Nephron (organoid): Measurements from ENCODE around the gene B9D2.
A peak's percentile ranks its signal among the peaks of the same experiment; 100 is the strongest.

Experiments
- H3K27ac Mint-ChIP-seq, 3 experiments: 2 replicates each; pipeline ENCODE4 v1.8.0; 2020; ENCODE audit warnings: mixed read lengths in 3 of 3, mild to moderate bottlenecking in 2 of 3, moderate library complexity in 1 of 3
- H3K27me3 Mint-ChIP-seq: 2 replicates; pipeline ENCODE4 v1.8.0; 2021; ENCODE audit warnings: low read depth, mild to moderate bottlenecking, moderate library complexity, mixed read lengths
- H3K36me3 Mint-ChIP-seq: 2 replicates; pipeline ENCODE4 v1.8.0; 2020; ENCODE audit warnings: low read depth, mixed read lengths
- H3K4me1 Mint-ChIP-seq: 2 replicates; pipeline ENCODE4 v1.8.0; 2020; ENCODE audit warnings: mixed read lengths
- H3K4me3 Mint-ChIP-seq, 3 experiments: 2 replicates each; pipeline ENCODE4 v1.8.0; 2020; ENCODE audit warnings: mild to moderate bottlenecking in 3 of 3, mixed read lengths in 3 of 3, moderate library complexity in 2 of 3
- H3K9me3 Mint-ChIP-seq: 2 replicates; pipeline ENCODE4 v1.8.0; 2020; ENCODE audit warnings: mixed read lengths
- TF ChIP-seq, protein P1 (sequence below), 3 experiments: fragments of 200-600 bp; sonication (generic); IDR thresholded peaks; one replicate each; pipeline ENCODE4 v1.5.0; 2021; ENCODE audit warnings: antibody characterized with exemption in 3 of 3; ENCODE audit not compliant: unreplicated experiment in 3 of 3

Gene B9D2

DNA sequence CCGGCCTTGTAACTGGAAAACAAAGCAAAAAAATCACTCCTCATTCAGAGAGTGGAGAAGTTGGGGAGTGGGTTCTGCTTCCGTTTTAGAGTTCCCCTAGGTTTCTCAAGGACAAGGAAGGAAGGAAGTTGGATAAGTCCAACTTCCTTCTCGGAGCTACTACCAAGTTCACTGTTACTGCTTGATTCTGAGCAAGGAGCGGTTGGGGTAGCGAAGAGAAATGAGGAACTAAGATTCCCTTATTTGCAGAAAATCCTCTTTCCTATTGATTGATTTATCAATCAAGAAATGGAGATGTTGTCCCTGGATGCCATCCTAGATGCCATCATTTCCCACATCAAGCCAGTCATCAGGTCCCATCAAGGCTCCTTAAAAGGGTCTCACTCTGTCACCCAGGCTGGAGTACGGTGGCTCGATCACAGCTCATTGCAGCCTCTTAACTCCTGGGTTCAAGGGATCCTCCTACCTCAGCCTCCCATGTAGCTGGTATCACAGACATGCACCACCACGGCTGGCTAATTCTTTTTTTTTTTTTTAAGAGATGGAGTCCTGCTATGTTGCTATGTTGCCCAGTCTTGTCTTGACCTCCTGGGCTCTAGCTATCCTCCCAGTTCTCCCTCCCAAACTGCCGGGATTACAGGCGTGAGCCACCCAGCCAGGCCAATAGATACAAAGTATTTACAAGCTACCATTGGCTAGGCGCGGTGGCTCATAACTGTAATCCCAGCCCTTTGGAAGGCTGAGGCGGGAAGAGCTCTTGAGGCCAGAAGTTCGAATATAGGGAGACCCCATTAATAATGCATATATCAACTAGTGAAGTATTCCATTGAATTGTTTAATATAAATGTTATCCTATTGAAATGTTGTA lies 809 bp upstream of the B9D2 start:
- Mint-ChIP-seq H3K27ac (peak overlapping the region; percentile 98 to 100 (median 99)), H3K36me3 (no peaks in the 10 kb centered on the region), H3K9me3 (no peaks in the 10 kb centered on the region), H3K4me1 (peaks cover 9% of the 10 kb centered on the region), H3K4me3 (peak overlapping the region; percentile 89 to 98 (median 94)), H3K27me3 (no peaks in the 10 kb centered on the region)
- TF ChIP-seq, protein P1, sequence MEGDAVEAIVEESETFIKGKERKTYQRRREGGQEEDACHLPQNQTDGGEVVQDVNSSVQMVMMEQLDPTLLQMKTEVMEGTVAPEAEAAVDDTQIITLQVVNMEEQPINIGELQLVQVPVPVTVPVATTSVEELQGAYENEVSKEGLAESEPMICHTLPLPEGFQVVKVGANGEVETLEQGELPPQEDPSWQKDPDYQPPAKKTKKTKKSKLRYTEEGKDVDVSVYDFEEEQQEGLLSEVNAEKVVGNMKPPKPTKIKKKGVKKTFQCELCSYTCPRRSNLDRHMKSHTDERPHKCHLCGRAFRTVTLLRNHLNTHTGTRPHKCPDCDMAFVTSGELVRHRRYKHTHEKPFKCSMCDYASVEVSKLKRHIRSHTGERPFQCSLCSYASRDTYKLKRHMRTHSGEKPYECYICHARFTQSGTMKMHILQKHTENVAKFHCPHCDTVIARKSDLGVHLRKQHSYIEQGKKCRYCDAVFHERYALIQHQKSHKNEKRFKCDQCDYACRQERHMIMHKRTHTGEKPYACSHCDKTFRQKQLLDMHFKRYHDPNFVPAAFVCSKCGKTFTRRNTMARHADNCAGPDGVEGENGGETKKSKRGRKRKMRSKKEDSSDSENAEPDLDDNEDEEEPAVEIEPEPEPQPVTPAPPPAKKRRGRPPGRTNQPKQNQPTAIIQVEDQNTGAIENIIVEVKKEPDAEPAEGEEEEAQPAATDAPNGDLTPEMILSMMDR (IDR thresholded peaks at IDR 0.05; ENCODE audit: unreplicated experiment in 3 of 3), result no peak

DNA sequence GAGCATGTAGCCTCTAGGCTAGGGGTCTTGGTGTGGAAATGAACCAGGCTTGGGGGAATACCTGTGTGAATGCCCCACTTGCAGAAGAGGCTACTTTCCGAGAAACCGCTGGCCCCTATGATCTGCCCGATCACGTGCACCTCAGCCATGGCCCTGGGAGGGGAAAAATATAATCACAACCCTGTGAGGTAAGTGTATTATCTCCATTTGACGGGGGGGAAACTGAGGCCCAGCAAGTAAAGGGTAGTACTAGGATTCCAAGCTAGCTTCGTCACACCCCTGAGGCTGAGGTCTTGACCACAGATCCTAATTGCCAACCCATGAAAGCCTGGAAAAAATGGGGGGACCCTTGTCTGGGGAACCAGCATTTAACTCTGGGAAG lies 587 bp downstream of the B9D2 start:
- no peaks in the 10 kb centered on the region for H3K9me3 Mint-ChIP-seq
- H3K4me3 Mint-ChIP-seq, result peak overlapping the region; percentile 89 to 98 (median 94)
- peaks cover 9% of the 10 kb centered on the region for H3K4me1 Mint-ChIP-seq
- no peaks in the 10 kb centered on the region for H3K36me3 Mint-ChIP-seq
- TF ChIP-seq, protein P1 (IDR thresholded peaks at IDR 0.05; ENCODE audit: unreplicated experiment in 3 of 3), result no peak
- H3K27ac Mint-ChIP-seq, result peak overlapping the region; percentile 98 to 100 (median 99)
- no peaks in the 10 kb centered on the region for H3K27me3 Mint-ChIP-seq

DNA sequence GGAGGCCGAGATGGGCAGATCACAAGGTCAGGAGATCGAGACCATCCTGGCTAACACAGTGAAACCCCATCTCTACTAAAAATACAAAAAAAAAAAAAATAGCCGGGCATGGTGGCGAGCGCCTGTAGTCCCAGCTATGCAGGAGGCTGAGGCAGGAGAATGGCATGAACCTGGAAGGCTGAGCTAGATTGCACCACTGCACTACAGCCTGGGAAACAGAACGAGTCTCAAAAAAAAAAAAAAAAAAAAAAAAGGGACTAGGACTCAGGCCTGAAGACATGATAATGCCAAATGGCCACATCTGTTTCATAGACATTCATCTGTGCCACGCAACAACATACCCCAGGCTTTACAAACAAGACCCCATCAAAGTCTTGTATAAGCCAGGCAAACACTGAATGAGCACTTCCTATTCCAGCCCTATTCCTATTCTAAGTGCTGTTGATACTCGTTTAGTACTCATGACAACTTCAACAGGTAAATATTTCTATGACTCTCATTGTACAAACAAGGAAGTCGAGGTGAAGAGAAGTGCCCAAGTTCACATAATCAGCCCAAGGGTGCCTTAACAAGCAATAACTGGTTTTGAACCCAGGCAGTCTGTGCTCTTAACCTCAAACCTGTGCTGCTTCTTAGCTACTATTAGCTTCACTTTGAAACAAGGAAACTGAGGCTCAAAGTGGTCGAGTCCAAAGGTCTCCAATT lies 1.7 kb downstream of the B9D2 start:
- H3K9me3 Mint-ChIP-seq, result no peaks in the 10 kb centered on the region
- TF ChIP-seq, protein P1 (IDR thresholded peaks at IDR 0.05; ENCODE audit: unreplicated experiment in 3 of 3), result no peak
- H3K4me3 Mint-ChIP-seq, result peak overlapping the region; percentile 40 to 98 (median 94)
- H3K27me3 Mint-ChIP-seq, result no peaks in the 10 kb centered on the region
- H3K4me1 Mint-ChIP-seq, result peaks cover 9% of the 10 kb centered on the region
- no peaks in the 10 kb centered on the region for H3K36me3 Mint-ChIP-seq
- H3K27ac Mint-ChIP-seq, result peak overlapping the region in 1 of 3 experiments; percentile 41

DNA sequence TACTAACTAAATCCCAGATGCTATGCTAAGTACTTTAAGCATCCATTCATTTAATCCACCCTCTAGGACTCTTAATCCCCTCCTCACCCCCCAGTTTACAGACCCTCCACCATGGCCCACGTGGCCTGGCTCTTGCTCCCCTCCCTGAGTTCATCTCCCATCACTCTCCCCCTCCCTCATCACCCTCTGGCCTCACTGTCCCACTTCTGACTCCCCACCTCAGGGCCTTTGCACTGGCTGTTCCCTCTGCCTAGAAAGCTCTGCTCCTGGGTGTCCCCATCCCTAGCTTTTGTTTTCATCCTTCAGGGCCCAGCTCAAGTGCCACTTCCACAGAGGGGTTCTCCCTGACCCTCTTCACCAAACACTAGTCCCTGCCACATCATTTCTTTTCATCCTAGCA lies 4.2 kb downstream of the B9D2 start:
- no peak overlapping the region for H3K4me3 Mint-ChIP-seq
- TF ChIP-seq, protein P1 (IDR thresholded peaks at IDR 0.05; ENCODE audit: unreplicated experiment in 3 of 3), result no peak
- no peaks in the 10 kb centered on the region for H3K9me3 Mint-ChIP-seq
- H3K27ac Mint-ChIP-seq, result no peak overlapping the region
- peaks cover 10% of the 10 kb centered on the region for H3K4me1 Mint-ChIP-seq
- no peaks in the 10 kb centered on the region for H3K36me3 Mint-ChIP-seq
- peaks cover 9% of the 10 kb centered on the region for H3K27me3 Mint-ChIP-seq

DNA sequence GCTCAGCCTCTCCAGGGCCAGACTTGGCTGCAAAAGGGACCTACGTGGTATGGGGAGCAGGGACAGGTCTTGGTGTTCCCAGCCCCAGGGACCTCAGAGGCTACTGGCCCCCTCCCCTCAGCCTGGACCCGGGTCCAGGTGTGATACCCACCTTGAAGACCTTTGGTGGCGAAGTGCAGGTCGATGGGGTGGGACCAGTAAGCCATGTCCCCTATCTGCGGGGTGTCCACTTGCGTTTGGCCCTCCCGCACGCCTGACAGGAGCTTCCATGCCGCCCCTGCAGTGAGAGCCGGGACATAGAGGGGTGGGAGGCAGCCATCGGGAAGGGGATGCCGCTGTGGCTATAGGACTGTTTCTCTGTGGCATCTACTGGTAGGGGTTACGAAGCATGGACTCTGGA lies 6.2 kb downstream of the B9D2 start:
- no peaks in the 10 kb centered on the region for H3K9me3 Mint-ChIP-seq
- peaks cover 10% of the 10 kb centered on the region for H3K4me1 Mint-ChIP-seq
- peak overlapping the region in 1 of 3 experiments; percentile 24 for H3K4me3 Mint-ChIP-seq
- no peaks in the 10 kb centered on the region for H3K36me3 Mint-ChIP-seq
- TF ChIP-seq, protein P1 (IDR thresholded peaks at IDR 0.05; ENCODE audit: unreplicated experiment in 3 of 3), result no peak
- peaks cover 17% of the 10 kb centered on the region for H3K27me3 Mint-ChIP-seq
- no peak overlapping the region for H3K27ac Mint-ChIP-seq
